HUES48 (cell line): Measurements from ENCODE around the gene DGCR8.

Source experiments
- H3K27ac ChIP-seq: one replicate; pipeline ENCODE4 v1.7.0; 2013; ENCODE audit warnings: low read depth, low read length, inconsistent platforms
- H3K27me3 ChIP-seq: 2 replicates; pipeline ENCODE4 v1.6.1; 2013; ENCODE audit warnings: mild to moderate bottlenecking, low read length; ENCODE audit not compliant: control insufficient read depth, insufficient read depth
- H3K36me3 ChIP-seq: 2 replicates; pipeline ENCODE4 v1.6.1; 2013; ENCODE audit warnings: low read length; ENCODE audit not compliant: control insufficient read depth, insufficient read depth
- H3K4me1 ChIP-seq: 2 replicates; pipeline ENCODE4 v1.6.1; 2013; ENCODE audit warnings: mild to moderate bottlenecking, low read length; ENCODE audit not compliant: control insufficient read depth, insufficient read depth
- H3K4me3 ChIP-seq: 2 replicates; pipeline ENCODE4 v1.5.1; 2013; ENCODE audit warnings: mild to moderate bottlenecking, low read depth, low read length
- H3K9ac ChIP-seq: 2 replicates; pipeline ENCODE4 v1.6.1; 2013; ENCODE audit warnings: mild to moderate bottlenecking, low read depth, low read length, moderate library complexity
- H3K9me3 ChIP-seq: 2 replicates; pipeline ENCODE4 v1.6.1; 2013; ENCODE audit warnings: low read length; ENCODE audit not compliant: control insufficient read depth, insufficient read depth

Gene DGCR8

GRCh38 chr22:20071524-20071972, 8.5 kb upstream of the DGCR8 start:
- Histone ChIP-seq H3K4me1 (no peaks in the 10 kb centered on the region), H3K9ac (no peak overlapping the region), H3K9me3 (no peaks in the 10 kb centered on the region), H3K27me3 (peaks cover 12% of the 10 kb centered on the region), H3K36me3 (no peaks in the 10 kb centered on the region), H3K4me3 (no peak overlapping the region), H3K27ac (no peak overlapping the region)

- Histone ChIP-seq H3K9me3 (no peaks in the 10 kb centered on the region), H3K36me3 (no peaks in the 10 kb centered on the region), H3K27ac (no peak overlapping the region), H3K9ac (no peak overlapping the region), H3K4me3 (no peak overlapping the region), H3K4me1 (peaks cover 6% of the 10 kb centered on the region; the same call in 1 of the 2 replicates), H3K27me3 (no peaks in the 10 kb centered on the region)
Observed at GRCh38 chr22:20076627-20077172, 3.3 kb upstream of the DGCR8 start.

GRCh38 chr22:20080445-20080775, 369 bp downstream of the DGCR8 start:
- Histone ChIP-seq H3K4me1 (peaks cover 15% of the 10 kb centered on the region), H3K27ac (peak overlapping the region; percentile 96), H3K4me3 (peak overlapping the region; percentile 99), H3K9me3 (no peaks in the 10 kb centered on the region), H3K36me3 (peaks cover 9% of the 10 kb centered on the region), H3K27me3 (no peaks in the 10 kb centered on the region), H3K9ac (peak overlapping the region; percentile 96)

GRCh38 chr22:20080776-20081654, 974 bp downstream of the DGCR8 start:
- no peaks in the 10 kb centered on the region for H3K27me3 ChIP-seq
- H3K4me1 ChIP-seq, result peaks cover 15% of the 10 kb centered on the region
- H3K4me3 ChIP-seq, result peak overlapping the region; percentile 99
- H3K36me3 ChIP-seq, result peaks cover 15% of the 10 kb centered on the region
- H3K9ac ChIP-seq, result peak overlapping the region; percentile 96
- peak overlapping the region; percentile 96 for H3K27ac ChIP-seq
- no peaks in the 10 kb centered on the region for H3K9me3 ChIP-seq

- no peak overlapping the region for H3K27ac ChIP-seq
- H3K4me3 ChIP-seq, result no peak overlapping the region
- peaks cover 38% of the 10 kb centered on the region for H3K36me3 ChIP-seq
Observed at GRCh38 chr22:20083157-20083890, 3.3 kb downstream of the DGCR8 start.

GRCh38 chr22:20083891-20084546, 4.0 kb downstream of the DGCR8 start:
- Histone ChIP-seq H3K9ac (no peak overlapping the region), H3K36me3 (peaks cover 45% of the 10 kb centered on the region), H3K9me3 (no peaks in the 10 kb centered on the region), H3K27me3 (no peaks in the 10 kb centered on the region), H3K27ac (peak overlapping the region; percentile 9), H3K4me3 (no peak overlapping the region), H3K4me1 (peaks cover 15% of the 10 kb centered on the region)

More at GRCh38 chr22:20083157-20083890, 3.3 kb downstream of the DGCR8 start:
- Histone ChIP-seq H3K9me3 (no peaks in the 10 kb centered on the region), H3K4me1 (peaks cover 15% of the 10 kb centered on the region), H3K27me3 (no peaks in the 10 kb centered on the region), H3K9ac (no peak overlapping the region)

- no peaks in the 10 kb centered on the region for H3K27me3 ChIP-seq
- no peak overlapping the region for H3K4me3 ChIP-seq
- H3K9ac ChIP-seq, result 0 out of 2 replicates have a peak overlapping the region, but pooled peaks have one; percentile 10
- H3K36me3 ChIP-seq, result peaks cover 52% of the 10 kb centered on the region
- no peaks in the 10 kb centered on the region for H3K9me3 ChIP-seq
- peak overlapping the region; percentile 9 for H3K27ac ChIP-seq
- H3K4me1 ChIP-seq, result peaks cover 15% of the 10 kb centered on the region
Observed at GRCh38 chr22:20084547-20085413, 4.7 kb downstream of the DGCR8 start.

GRCh38 chr22:20085651-20086050, 5.6 kb downstream of the DGCR8 start:
- Histone ChIP-seq H3K27me3 (no peaks in the 10 kb centered on the region), H3K36me3 (peaks cover 61% of the 10 kb centered on the region), H3K27ac (no peak overlapping the region), H3K4me3 (no peak overlapping the region), H3K4me1 (peaks cover 15% of the 10 kb centered on the region), H3K9ac (no peak overlapping the region), H3K9me3 (no peaks in the 10 kb centered on the region)

- Histone ChIP-seq H3K36me3 (peaks cover 66% of the 10 kb centered on the region), H3K9me3 (no peaks in the 10 kb centered on the region), H3K27me3 (no peaks in the 10 kb centered on the region), H3K4me3 (no peak overlapping the region), H3K27ac (no peak overlapping the region), H3K4me1 (peaks cover 14% of the 10 kb centered on the region), H3K9ac (no peak overlapping the region)
Observed at GRCh38 chr22:20086101-20086599, 6.1 kb downstream of the DGCR8 start.

GRCh38 chr22:20086763-20087162, 6.7 kb downstream of the DGCR8 start:
- Histone ChIP-seq H3K4me1 (peaks cover 8% of the 10 kb centered on the region; the same call in 1 of the 2 replicates), H3K27ac (no peak overlapping the region), H3K4me3 (no peak overlapping the region), H3K9ac (no peak overlapping the region), H3K27me3 (no peaks in the 10 kb centered on the region), H3K9me3 (no peaks in the 10 kb centered on the region), H3K36me3 (peaks cover 72% of the 10 kb centered on the region)
